GM19397 (cell line): ENCODE data around the gene NCAPD3.
"Not testable (repeated sequence)": the region's sequence is repeated elsewhere in the genome, so short reads cannot be mapped to it uniquely, and the experiment has no call there.

Experiments
- ATAC-seq: cut with Tn5 transposase; IDR thresholded peaks from one replicate; pipeline ENCODE4 v1.9.1; 2021; ENCODE audit warnings: mild to moderate bottlenecking, moderate library complexity; ENCODE audit not compliant: unreplicated experiment

Gene NCAPD3, protein sequence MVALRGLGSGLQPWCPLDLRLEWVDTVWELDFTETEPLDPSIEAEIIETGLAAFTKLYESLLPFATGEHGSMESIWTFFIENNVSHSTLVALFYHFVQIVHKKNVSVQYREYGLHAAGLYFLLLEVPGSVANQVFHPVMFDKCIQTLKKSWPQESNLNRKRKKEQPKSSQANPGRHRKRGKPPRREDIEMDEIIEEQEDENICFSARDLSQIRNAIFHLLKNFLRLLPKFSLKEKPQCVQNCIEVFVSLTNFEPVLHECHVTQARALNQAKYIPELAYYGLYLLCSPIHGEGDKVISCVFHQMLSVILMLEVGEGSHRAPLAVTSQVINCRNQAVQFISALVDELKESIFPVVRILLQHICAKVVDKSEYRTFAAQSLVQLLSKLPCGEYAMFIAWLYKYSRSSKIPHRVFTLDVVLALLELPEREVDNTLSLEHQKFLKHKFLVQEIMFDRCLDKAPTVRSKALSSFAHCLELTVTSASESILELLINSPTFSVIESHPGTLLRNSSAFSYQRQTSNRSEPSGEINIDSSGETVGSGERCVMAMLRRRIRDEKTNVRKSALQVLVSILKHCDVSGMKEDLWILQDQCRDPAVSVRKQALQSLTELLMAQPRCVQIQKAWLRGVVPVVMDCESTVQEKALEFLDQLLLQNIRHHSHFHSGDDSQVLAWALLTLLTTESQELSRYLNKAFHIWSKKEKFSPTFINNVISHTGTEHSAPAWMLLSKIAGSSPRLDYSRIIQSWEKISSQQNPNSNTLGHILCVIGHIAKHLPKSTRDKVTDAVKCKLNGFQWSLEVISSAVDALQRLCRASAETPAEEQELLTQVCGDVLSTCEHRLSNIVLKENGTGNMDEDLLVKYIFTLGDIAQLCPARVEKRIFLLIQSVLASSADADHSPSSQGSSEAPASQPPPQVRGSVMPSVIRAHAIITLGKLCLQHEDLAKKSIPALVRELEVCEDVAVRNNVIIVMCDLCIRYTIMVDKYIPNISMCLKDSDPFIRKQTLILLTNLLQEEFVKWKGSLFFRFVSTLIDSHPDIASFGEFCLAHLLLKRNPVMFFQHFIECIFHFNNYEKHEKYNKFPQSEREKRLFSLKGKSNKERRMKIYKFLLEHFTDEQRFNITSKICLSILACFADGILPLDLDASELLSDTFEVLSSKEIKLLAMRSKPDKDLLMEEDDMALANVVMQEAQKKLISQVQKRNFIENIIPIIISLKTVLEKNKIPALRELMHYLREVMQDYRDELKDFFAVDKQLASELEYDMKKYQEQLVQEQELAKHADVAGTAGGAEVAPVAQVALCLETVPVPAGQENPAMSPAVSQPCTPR (N-terminal part only)

DNA sequence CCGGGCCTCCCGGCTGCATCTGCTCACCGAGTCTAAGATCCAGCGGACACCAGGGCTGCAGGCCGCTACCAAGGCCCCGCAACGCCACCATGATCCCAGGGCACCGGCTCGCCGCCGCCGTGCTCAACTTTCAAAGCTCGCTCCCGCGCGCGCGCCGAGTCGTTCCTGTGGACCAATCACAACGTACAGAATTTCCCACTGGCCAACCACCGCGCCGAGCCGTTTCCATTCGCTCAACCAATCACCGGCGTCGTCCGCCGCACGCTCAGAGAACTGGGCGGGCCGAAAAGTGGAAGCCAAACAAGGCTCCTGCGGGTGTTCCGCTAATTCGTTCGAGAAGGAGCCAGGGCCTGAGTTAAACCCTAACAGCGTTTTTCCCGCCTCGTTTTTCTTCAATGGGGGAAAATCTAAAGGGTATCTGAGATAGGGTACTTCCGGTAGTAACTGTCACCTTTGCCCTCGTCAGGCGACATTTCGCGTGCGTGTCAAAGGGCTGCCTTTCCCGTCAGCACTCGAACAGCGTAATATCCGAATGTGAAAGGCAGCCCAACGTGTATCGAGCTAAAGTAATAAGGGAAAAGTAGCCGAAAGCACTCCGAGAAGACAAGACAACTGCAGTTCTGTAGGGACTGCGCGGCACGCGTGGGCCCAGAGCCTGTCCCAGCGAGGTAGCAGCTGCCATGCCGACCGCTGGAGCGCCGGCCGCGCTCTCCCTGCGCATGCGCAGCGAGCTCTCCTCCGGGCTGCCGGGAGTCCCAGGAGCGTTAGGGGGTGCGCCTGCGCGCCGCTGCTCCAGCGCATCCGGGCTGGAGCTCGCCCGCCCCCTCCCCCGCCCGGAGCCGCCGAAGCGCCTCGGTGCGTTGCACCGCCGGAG lies at the start of gene NCAPD3, which contains the start of gene VPS26B:
NCAPD3 (minus strand) TSS at position 132 of the 874 bp plus-strand sequence; CDS start at position 91, 41 bp downstream.
VPS26B (plus strand) TSS at position 836 of the 874 bp plus-strand sequence. CDS start 452 bp downstream, outside the sequence.
- ATAC-seq: peak; percentile 68

DNA sequence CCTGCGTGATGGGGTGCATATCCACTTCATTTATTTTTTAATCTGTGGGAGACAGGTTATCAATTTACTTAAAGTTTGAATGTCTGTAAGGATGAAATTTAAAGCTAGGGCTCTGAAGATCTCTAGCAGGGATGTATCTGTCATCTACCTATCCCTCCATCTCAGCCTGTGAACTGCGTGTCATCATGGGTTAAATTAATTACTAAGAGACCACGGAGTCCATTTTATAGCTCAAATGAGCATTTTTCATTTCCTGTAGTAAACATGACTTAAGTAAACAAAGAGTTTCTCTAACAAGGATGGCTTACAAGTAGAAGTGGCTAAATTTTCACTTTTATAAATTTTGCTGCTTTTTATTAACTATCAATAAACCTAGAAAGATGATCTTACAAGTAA lies 49.5 kb upstream of the NCAPD3 start:
- no peak for ATAC-seq

DNA sequence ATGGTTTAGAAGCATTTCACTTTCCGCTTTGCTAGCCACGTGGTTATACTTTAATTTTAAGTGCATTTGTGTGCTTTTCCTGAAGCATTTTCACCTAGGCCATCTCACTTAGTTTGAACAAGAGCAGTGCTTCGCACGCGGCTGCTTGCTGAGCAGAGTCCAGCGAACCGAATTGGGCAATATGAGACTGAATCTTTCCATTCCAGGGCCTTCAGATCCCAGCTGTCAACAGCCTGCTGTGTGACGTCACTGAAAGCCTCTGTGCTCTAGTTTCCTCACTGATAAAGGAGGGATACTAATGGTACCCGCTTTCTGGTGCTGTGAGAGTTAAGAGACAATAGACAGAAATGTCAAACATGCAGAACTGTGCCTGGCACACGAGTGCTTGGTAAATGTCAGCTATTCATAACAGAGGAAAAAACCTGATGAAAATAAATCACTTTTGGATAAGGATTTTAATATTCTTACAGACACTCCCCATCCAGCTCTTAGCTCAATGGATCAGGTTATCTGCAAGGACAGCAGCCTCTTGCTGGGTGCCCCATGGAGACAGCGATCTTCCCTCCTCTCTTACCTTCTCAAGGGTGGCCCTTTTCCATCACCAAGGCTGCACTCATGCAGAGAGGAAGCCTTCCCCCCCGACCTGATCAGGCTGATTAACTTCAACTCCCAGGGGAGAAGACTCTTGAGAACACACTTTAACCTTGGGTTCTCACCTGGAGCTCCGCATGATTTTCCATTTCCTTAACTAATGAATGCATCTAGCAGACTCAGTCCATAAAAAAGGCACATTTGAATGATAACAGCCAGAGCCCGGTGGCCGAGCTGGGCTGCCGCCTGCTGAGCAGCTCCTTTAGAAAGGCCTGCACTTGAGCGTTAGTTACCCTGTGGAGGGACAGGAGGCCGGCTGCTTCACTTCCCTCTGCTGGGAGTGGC lies 48.9 kb upstream of the NCAPD3 start:
- no peak for ATAC-seq

DNA sequence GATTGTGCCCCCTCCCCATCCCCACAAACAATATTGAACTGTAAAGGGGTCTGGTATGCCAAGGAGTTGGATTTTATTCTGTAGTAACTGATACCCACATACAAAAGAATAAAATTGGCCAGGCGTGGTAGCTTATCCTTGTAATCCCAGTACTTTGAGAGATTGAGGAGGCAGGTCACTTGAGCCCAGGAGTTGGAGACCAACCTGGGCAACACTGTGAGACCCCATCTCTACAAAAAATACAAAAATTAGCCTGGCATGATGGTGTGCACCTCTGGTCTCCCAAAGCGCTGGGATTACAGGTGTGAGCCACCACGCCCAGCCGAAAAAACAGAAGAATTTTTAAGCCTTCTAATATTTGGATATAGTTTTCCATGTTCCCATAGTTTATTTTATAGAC lies 48.2 kb upstream of the NCAPD3 start:
- ATAC-seq: no peak

DNA sequence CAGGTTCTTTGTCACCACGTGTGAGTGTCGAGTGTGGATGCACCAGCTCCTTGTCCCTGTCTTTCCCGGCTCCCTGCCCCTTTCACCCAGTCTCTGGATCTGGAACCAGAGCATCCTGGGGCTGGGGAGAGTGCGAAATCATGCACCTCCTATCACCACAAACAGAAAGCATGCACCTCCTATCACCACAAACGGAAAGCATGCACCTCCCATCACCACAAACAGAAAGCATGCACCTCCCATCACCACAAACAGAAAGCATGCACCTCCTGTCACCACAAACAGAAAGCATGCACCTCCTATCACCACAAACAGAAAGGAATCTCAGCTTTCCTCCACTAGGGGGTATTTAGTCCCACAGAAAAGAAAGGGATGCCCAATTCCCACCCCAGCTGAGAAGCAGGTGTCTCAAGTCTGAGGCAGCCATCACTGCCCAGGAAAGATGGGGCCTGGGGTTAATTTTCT lies 46.5 kb upstream of the NCAPD3 start:
- no peak for ATAC-seq

DNA sequence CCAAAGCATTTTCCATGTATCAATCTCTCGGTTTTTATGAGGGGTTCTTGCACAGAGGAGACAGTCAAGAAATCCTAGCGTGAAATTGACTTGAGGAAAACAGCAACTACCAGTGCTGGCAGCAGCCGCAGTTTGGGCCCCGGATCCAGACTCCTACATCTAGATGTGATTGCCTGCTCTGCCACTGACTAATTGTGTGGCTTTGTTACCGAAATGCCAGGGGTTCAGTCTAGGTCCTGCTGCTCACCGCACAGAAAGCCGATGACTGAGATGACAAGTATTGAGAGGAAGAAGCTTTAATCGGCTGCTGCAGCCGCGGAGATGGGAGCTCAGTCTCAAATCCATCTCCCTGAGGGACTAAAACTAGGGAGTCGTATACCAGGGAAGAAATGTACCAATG lies 44.2 kb upstream of the NCAPD3 start:
- ATAC-seq: no peak

DNA sequence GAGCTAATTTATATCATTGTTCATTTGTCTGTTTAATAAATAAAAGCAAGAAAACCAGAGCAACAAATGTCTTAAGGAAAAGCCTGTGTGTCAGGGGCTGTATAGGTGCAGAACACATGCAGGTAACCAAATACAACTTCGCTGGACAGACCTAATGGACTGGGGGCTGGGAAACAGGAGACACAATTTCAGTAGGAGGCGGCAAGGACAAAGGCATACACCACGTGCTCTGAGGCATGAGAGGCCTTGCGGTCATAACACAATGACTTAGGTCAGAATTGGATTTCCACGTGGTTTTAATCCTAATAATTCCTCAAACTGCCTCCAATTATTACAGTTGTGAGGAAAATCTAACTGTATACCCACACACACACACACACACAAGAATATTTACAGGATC lies 43.7 kb upstream of the NCAPD3 start:
- ATAC-seq: no peak

DNA sequence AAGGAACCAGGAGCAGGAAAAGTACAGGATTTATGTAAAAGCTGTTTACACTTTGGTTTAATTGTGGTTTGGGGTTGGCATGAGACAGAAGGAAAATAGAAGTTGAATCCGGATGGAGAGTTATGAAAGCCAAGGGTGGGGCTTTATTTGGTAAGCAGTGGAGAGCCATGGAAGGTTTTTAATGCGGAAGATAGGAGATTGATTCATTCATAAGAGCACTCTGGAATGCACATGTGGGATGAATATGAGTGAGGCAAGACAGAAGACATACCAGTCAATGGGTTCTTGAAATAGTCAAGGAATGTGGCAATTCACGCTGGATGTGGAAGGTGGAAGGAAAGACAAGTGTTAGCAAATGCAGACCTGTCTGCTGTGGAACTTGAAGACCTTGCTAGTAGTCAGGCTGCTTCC lies 43.1 kb upstream of the NCAPD3 start:
- ATAC-seq: no peak

DNA sequence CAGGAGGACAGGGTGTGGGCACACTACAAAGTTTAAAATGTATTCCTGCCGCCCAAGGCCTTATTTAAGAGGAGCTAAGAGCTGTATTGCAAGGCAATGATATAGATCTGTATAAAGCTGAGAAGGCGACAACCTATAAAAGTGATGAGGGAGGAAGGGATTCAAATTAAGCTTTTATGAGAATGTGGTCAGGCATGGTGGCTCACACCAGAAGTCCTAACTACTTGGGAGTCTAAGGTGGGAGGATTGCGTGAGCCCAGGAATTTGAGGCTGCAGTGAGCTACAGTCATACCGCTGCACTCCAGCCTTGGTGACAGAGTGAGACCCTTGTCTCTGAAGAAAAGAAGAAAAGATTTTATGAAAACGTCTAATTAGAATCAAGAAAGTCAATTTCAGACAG lies 42.7 kb upstream of the NCAPD3 start:
- no peak for ATAC-seq

DNA sequence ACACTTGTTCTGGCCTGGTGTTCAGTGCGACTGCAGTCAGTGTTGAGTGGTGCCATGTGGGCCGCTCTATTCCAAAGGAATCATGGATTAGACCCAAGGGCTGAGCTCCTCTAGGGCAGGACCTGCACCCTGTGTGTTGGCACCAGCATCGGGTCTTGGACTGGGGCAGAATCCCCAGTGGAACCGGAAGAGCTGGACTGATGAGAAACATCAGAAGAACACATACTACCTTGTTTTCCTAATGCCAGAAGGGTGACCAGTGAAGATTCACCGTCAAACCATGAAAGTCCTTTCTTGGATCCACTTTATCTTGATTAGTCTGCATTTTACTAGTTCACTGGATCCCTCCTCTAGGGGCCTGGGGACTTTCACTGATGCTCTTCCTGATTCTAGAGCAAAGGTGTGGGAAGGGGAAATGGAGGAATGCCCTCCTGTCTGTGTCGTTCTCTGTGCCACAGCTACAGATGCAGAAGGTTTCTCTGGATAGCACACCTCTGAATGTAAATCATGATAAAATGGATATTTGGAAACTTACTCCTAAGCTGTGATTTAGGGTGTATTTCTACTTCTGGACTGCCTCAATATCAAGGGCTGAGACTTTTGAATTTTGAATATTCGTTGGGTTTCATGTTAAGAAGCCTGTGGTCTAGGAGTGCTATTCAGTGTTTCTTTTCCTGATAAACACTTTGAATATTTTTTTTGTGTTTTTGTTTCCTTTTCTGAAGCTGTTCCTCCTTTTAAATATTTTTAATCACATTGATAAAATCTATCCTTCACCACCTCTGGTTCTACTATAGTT lies 41.4 kb upstream of the NCAPD3 start:
- no peak for ATAC-seq

DNA sequence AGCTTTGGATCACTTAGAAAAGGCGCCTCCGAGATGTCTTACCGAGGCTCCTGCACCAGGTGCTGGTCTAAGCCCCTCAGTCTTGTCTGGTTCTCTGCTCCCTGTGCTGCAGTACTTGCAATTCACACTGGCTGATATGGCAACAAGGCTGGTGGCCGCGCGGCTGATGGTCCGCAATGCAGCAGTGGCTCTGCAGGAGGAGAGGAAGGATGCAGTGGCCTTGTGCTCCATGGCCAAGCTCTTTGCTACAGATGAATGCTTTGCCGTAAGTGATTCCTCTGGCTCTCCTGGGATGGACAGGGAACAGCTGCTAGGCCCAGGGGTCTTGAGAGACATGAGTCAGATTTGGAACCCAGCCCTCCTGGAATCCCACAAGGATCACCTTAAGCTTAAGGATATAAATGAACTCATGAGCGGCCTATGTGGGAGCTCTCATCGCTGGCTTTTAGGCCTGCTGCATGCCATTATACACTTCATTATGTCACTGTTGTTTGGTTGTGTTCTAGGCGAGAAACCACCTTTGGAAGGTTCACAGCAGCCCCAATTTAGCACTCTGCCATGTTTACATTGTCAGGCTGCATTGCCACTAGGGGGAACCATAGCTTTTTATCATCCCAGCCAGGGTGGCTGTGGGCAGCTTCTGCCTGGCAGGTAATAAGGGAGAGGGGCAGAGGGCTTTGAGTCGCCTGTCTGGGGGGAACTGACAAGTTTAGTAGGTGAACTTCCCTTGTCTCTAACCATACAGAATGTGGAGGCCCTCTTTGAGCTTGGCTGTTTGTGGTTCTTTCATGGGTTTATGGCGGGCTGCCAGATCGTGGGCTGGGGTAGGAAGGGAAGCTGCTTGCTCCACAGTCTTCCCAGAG lies 38.1 kb upstream of the NCAPD3 start:
- ATAC-seq: no peak

DNA sequence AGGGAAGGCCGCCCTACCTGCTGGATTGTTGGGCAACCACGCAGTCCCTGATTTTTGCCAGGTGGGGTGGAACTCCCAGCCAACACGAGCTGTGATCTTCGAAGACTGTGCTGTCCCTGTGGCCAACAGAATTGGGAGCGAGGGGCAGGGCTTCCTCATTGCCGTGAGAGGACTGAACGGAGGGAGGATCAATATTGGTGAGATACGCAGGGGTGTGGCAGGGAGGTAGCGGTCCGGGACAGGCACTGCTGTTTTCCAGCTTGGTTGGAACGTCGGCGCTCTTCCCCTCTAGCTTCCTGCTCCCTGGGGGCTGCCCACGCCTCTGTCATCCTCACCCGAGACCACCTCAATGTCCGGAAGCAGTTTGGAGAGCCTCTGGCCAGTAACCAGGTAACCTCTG lies 37.2 kb upstream of the NCAPD3 start:
- ATAC-seq: no peak

DNA sequence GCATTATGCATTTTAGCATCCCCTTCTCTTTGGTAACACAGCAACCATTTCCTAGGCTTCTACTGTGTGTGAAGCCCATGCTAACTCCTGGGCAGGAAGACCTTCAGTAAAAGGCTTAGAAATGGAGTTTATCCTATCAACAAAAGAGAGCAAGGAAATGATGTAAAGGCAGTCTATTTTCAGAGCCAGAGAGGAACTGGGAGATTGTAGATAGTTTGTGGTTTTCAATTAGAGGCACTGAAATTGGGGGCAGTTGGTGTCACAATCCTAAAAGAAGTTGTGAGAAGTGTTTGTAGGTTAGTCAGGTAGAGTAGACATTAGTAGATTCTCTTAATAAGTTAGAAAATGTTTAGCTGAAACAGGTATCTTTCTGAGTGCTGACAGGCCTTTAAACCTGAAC lies 36.7 kb upstream of the NCAPD3 start:
- no peak for ATAC-seq

DNA sequence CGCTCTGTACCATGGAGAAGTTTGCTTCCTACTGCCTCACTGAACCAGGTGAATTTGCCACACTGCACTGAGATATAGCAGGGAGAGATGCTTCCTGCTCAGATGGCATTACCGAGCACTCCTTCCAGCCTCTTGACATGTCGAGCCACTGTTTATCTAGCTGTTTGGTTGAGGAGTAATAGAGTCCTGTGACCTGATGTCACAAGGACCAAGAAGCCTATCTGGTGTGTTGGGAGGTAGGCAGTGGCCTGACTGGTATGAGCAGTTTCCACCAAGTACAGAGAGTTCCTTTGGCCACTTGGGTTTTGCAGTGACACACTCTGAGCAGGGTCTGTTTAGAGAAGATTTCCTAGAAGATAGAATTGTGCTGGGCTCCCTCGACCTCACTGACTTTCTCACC lies 34.8 kb upstream of the NCAPD3 start:
- ATAC-seq: no peak

DNA sequence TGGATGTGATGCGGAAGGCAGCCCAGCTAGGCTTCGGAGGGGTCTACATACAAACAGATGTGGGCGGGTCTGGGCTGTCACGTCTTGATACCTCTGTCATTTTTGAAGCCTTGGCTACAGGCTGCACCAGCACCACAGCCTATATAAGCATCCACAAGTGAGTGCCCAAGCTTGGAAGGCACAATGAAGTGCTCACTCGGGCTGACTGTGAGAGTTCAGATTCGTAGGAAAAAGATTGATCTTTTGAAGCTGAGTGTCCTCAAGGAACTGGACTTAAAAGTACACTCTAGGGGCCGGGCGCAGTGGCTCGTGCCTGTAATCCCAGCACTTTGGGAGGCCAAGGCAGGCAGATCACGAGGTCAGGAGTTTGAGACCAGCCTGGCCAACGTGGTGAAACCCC lies 33.3 kb upstream of the NCAPD3 start:
- no peak for ATAC-seq

DNA sequence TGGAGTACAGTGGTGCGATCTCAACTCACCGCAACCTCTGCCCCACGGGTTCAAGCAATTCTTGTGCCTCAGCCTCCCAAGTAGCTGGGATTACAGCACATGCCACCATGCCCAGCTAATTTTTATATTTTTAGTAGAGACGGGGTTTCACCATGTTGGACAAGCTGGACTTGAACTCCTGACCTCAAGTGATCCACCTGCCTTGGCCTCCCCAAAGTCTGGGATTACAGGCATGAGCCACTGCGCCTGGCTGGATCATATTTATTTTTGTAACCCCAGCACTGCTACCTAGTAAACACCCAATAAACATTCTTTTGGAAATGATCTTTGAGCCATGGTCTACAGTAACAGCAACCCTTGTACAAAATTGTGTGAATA lies 31.4 kb upstream of the NCAPD3 start:
- ATAC-seq: not testable (repeated sequence)
